GM12872 (cell line): ENCODE measurements around the gene KAT6B.

Source experiments
- TF ChIP-seq, protein P1 (sequence below): IDR thresholded peaks from 3 replicates; pipeline ENCODE4 v1.5.1; 2011; ENCODE audit warnings: low read depth, mild to moderate bottlenecking, low read length, moderate library complexity; ENCODE audit not compliant: insufficient read depth

Gene KAT6B

DNA sequence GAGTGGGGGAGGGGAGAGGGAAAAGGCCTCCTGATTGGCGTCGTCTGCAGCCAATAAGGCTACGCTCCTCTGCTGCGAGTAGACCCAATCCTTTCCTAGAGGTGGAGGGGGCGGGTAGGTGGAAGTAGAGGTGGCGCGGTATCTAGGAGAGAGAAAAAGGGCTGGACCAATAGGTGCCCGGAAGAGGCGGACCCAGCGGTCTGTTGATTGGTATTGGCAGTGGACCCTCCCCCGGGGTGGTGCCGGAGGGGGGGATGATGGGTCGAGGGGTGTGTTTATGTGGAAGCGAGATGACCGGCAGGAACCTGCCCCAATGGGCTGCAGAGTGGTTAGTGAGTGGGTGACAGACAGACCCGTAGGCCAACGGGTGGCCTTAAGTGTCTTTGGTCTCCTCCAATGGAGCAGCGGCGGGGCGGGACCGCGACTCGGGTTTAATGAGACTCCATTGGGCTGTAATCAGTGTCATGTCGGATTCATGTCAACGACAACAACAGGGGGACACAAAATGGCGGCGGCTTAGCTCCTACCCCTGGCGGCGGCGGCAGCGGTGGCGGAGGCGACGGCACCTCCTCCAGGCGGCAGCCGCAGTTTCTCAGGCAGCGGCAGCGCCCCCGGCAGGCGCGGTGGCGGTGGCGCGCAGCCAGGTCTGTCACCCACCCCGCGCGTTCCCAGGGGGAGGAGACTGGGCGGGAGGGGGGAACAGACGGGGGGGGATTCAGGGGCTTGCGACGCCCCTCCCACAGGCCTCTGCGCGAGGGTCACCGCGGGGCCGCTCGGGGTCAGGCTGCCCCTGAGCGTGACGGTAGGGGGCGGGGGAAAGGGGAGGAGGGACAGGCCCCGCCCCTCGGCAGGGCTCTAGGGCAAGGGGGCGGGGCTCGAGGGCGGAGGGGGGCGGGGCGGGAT is at the start of gene KAT6B:
Gene KAT6B, plus strand, starts transcription at position 459 of the 903 bp plus-strand sequence. CDS start 16,258 bp downstream, outside the sequence.
- TF ChIP-seq, protein P1, sequence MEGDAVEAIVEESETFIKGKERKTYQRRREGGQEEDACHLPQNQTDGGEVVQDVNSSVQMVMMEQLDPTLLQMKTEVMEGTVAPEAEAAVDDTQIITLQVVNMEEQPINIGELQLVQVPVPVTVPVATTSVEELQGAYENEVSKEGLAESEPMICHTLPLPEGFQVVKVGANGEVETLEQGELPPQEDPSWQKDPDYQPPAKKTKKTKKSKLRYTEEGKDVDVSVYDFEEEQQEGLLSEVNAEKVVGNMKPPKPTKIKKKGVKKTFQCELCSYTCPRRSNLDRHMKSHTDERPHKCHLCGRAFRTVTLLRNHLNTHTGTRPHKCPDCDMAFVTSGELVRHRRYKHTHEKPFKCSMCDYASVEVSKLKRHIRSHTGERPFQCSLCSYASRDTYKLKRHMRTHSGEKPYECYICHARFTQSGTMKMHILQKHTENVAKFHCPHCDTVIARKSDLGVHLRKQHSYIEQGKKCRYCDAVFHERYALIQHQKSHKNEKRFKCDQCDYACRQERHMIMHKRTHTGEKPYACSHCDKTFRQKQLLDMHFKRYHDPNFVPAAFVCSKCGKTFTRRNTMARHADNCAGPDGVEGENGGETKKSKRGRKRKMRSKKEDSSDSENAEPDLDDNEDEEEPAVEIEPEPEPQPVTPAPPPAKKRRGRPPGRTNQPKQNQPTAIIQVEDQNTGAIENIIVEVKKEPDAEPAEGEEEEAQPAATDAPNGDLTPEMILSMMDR = peak; percentile 37; the same call in 2 of the 3 replicates

DNA sequence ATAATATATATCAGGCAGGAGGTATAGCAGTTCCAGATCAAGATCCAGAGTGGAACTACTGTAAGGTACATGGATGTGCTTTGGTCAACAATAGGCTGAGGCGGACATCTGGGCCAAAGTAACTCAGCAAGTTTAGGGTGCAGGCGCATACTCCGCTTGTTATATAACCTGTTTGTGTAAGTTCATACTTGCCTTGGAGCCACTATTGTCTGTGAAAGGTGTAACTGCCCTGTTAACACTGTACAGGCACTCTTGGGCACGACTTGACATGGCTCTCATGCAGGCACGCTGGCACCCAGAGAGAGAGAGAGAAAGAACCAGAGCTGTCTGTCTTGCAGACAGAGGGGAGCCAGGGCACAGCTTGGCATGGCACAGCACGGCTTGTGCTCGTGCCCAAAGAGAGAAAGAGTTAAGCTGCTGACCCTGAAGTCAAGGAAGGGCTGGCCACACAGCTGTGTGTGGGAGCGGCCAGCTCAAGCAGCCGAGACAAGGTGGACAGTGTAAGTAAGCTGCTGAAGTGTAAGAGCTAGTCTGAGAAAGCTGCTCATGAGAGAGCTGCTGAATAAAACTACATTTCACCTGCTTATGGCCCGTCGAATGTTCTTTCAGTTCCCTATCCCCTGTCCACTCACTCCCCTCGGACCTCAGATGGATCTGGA is 47.8 kb upstream of the KAT6B start:
- TF ChIP-seq, protein P1 = no peak

DNA sequence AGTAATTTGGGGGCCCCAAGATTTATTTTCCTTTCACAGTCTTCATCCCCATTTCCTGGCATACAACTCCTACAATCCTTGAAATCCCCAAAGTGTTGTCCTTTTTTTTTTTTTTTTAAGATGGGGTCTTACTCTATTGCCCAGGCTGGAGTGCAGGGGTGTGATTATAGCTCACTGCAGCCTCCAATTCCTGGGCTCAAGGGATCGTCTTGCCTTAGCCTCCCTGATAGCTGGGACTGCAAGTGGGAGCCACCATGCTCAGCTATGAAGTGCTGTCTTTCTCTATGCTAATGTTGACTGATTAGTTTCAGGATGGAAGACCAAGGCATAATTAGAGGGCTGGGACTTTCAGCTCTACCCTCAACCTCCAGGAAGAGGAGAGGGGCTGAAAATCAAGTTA is 41.9 kb upstream of the KAT6B start:
- TF ChIP-seq, protein P1 = no peak

DNA sequence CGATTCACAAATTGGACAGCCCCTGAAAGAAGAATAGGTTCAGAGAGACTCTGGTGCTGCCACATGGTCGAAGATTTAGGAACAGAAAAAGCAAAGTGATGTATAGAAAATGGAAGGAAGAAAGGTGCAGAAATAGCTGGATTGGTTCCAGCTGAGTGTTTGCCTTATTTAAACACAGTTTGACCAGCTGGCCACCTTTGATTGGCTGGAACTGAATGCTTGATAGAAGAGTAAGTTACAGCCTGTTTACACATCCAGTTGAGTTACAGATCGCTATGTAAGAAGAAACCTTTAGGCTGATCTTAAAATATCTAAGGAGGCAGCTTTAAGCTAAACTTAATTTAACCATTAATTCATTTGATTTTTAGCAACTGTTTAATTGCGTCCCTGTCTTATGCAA is 40.3 kb upstream of the KAT6B start:
- TF ChIP-seq, protein P1 = no peak

DNA sequence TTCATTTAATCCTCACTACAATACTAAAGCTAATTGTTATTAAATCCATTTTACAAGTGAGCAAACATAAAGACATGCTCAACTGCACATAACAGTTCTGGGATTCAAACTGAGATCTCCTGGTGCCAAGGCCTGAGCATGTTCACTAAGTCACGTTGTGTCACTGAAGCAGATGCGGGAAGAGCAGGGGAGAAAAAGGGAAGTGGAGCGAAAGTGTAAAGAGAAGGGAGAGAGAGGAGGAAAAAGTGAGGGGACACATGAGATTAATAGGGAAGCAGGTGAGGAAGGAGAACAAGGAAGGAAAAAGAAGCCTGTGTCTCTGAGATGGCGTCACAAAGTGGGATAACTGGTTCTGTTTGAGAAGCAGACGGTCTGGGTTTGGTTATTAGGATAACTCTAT is 38.9 kb upstream of the KAT6B start:
- TF ChIP-seq, protein P1 = no peak

DNA sequence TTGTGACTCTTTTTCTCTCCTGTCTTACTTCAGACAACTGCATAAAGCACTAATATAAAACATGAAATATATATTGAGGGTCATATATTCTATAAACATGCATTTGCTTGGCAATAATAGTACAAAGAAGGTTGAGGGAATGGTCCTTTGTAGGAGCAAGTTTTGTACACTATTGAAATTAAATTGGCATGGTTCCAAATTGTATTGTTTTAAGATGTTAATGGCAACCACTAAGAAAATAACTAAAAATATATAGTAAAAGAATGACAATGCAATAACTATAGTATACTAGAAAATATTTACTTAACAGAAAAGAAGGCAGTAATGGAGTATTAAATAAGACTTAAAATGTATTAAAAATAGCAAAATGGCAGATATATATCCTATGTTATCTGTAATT is 33.7 kb upstream of the KAT6B start:
- TF ChIP-seq, protein P1 = no peak

DNA sequence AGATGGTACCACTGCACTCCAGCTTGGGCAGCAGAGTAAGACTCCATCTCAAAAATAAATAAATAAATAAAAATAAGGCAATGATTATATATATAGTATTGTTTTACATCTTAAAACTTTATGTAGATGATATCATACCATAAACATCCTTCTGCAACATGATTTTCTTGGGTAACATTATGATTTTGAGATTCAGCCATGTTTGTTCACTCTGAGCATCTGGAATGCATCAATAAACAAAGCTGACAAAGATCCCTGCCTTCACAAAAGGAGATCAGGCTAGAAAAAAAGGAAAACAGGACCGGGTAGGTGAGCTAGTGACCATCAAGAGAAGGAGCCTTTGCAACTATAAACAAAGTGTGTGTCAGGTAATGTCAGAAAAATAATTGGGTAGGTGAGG is 31.9 kb upstream of the KAT6B start:
- TF ChIP-seq, protein P1 = no peak
